MM.1S (cell line): ENCODE results near the gene PHTF1.

Experiments
- DNase-seq: peaks from one replicate; pipeline ENCODE4 v3.0.0-alpha.2; 2015
- H2AFZ ChIP-seq: fragments of 300-600 bp; sonication (generic); 2 replicates; pipeline ENCODE4 v1.6.0; 2016; ENCODE audit warnings: antibody characterized with exemption, low read length
- H3F3A ChIP-seq: fragments of 300-600 bp; sonication (generic); 2 replicates; pipeline ENCODE4 v1.6.1; 2016; ENCODE audit warnings: mild to moderate bottlenecking, antibody characterized with exemption, low read length, moderate library complexity, mixed read lengths; ENCODE audit not compliant: insufficient read depth
- H3K27ac ChIP-seq: fragments of 300-600 bp; sonication (generic); 2 replicates; pipeline ENCODE4 v1.5.1; 2016; ENCODE audit warnings: mild to moderate bottlenecking, low read length
- H3K27me3 ChIP-seq: fragments of 300-600 bp; sonication (generic); replicated peaks from 2 replicates; pipeline ENCODE4 v1.6.0; 2016; ENCODE audit warnings: low read length; ENCODE audit not compliant: insufficient read depth
- H3K36me3 ChIP-seq: fragments of 300-600 bp; sonication (generic); replicated peaks from 2 replicates; pipeline ENCODE4 v1.6.1; 2016; ENCODE audit warnings: mild to moderate bottlenecking, low read length, mixed read lengths; ENCODE audit not compliant: insufficient read depth
- H3K4me1 ChIP-seq: fragments of 300-600 bp; sonication (generic); 2 replicates; pipeline ENCODE4 v1.6.1; 2016; ENCODE audit warnings: low read length, mixed read lengths
- H3K4me2 ChIP-seq: fragments of 300-600 bp; sonication (generic); 2 replicates; pipeline ENCODE4 v1.6.0; 2016; ENCODE audit warnings: low read depth, low read length
- H3K4me3 ChIP-seq: fragments of 300-600 bp; sonication (generic); 2 replicates; pipeline ENCODE4 v1.5.1; 2016; ENCODE audit warnings: low read length, mixed read lengths
- H3K79me2 ChIP-seq: fragments of 300-600 bp; sonication (generic); 2 replicates; pipeline ENCODE4 v1.6.1; 2016; ENCODE audit warnings: mixed run types, low read length, mixed read lengths
- H3K9ac ChIP-seq: fragments of 300-600 bp; sonication (generic); 2 replicates; pipeline ENCODE4 v1.6.1; 2016; ENCODE audit warnings: low read length, mixed read lengths
- H3K9me2 ChIP-seq: fragments of 300-600 bp; sonication (generic); replicated peaks from 2 replicates; pipeline ENCODE4 v1.6.1; 2016; ENCODE audit warnings: mild to moderate bottlenecking, low read length, mixed read lengths; ENCODE audit not compliant: insufficient read depth
- H3K9me3 ChIP-seq: fragments of 300-600 bp; sonication (generic); replicated peaks from 2 replicates; pipeline ENCODE4 v1.6.1; 2016; ENCODE audit warnings: mild to moderate bottlenecking, low read length, mixed read lengths; ENCODE audit not compliant: insufficient read depth
- H4K20me1 ChIP-seq: fragments of 300-600 bp; sonication (generic); 2 replicates; pipeline ENCODE4 v1.6.1; 2016; ENCODE audit warnings: mild to moderate bottlenecking, low read length, moderate library complexity, mixed read lengths; ENCODE audit not compliant: insufficient read depth
- CTCF ChIP-seq: fragments of 300-600 bp; sonication (generic); IDR thresholded peaks from 2 replicates; pipeline ENCODE4 v1.5.1; 2016; ENCODE audit warnings: antibody characterized with exemption, low read length, mixed read lengths
- EZH2 ChIP-seq: fragments of 300-600 bp; sonication (generic); optimal IDR thresholded peaks from 2 replicates; pipeline ENCODE3; 2017; ENCODE audit warnings: low read depth, mild to moderate bottlenecking, antibody characterized with exemption, low read length, mixed read lengths
- EZH2phosphoT487 ChIP-seq: fragments of 300-600 bp; sonication (generic); IDR thresholded peaks from 2 replicates; pipeline ENCODE4 v1.6.1; 2018; ENCODE audit warnings: antibody characterized with exemption, low read length

PHTF1 gene

DNA sequence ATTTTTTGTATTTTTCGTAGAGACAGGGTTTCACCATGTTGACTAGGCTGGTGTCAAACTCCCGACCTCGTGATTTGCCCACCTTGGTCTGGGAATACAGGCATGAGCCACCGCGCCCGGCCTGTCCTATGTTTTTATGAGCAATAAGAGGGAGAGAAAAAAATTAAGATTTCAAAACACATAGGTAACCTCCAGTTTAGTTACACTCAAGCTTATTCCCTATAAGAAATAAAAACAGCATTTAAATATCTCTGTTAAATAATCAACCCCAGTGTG lies 45.9 kb upstream of the PHTF1 start:
- H3K4me2 ChIP-seq = no peak overlapping the region
- H3K4me1 ChIP-seq = no peaks in the 10 kb centered on the region; the same call in 1 of the 2 replicates

DNA sequence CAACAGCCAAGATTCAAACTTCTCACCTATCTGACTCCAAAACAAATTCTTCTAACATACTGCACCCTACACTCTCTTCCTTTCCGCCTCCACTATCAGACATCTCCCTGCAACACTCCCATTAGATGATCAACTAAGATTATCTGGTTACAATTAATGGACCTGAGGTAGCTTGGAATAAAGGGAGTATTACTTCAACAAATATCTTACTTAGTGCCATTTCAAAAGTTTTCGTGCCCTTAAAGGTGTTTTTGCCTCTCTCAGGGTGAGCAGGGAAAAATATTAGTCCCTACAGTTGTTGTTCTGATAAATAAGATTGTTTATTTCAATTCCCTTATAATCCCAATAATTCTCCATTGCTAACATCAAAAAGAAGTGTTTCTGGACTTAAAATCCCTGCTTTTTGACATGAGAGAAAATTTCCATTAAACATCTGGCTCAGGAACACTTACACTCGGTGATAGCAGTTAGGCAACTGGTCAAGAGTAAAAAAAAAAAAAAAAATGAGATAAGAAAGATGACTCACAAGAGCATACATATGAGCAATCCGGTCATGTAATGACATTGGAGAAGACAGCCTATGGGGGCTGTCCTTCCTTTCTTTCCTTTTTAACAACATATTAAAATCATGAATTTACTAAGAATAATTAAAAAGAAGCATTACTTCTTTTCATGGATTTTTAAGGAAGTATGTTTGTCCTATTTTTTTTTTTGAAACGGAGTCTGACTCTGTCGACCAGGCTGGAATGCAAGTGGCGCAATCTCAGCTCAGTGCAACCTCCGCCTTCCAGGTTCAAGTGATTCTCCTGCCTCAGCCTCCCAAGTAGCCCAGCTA lies 45.4 kb upstream of the PHTF1 start:
- DNase-seq = no peak
- Histone ChIP-seq H2AFZ (no peak overlapping the region), H3F3A (no peaks in the 10 kb centered on the region), H3K4me2 (no peak overlapping the region), H3K79me2 (peaks cover 98% of the 10 kb centered on the region), H3K4me3 (no peak overlapping the region), H3K9me2 (no peaks in the 10 kb centered on the region), H3K27me3 (no peaks in the 10 kb centered on the region), H3K36me3 (no peaks in the 10 kb centered on the region), H3K9me3 (no peaks in the 10 kb centered on the region), H3K27ac (no peak overlapping the region), H3K9ac (no peak overlapping the region), H3K4me1 (no peaks in the 10 kb centered on the region; the same call in 1 of the 2 replicates), H4K20me1 (no peaks in the 10 kb centered on the region)
- TF ChIP-seq EZH2 (no peak), CTCF (no peak), EZH2phosphoT487 (no peak)

More for the DNA sequence above, 45.9 kb upstream of the PHTF1 start:
- Histone ChIP-seq H3K9me3 (no peaks in the 10 kb centered on the region), H3K4me3 (no peak overlapping the region), H4K20me1 (no peaks in the 10 kb centered on the region), H2AFZ (no peak overlapping the region), H3F3A (no peaks in the 10 kb centered on the region), H3K27ac (no peak overlapping the region), H3K79me2 (peaks cover 98% of the 10 kb centered on the region), H3K36me3 (no peaks in the 10 kb centered on the region), H3K9ac (no peak overlapping the region), H3K9me2 (no peaks in the 10 kb centered on the region), H3K27me3 (no peaks in the 10 kb centered on the region)
- no peak for TF ChIP-seq CTCF
- TF ChIP-seq EZH2 = no peak
- TF ChIP-seq EZH2phosphoT487 = no peak
- no peak for DNase-seq

GRCh38 chr1:113802367-113803007 lies 43.2 kb upstream of the PHTF1 start:
- Histone ChIP-seq H3K9me3 (no peaks in the 10 kb centered on the region), H3K79me2 (peaks cover 95% of the 10 kb centered on the region), H3K4me1 (no peaks in the 10 kb centered on the region; the same call in 1 of the 2 replicates), H3K27ac (no peak overlapping the region), H3K4me3 (no peak overlapping the region), H4K20me1 (no peaks in the 10 kb centered on the region), H3K36me3 (no peaks in the 10 kb centered on the region), H2AFZ (no peak overlapping the region), H3K9ac (no peak overlapping the region), H3K27me3 (no peaks in the 10 kb centered on the region), H3K9me2 (no peaks in the 10 kb centered on the region), H3F3A (no peaks in the 10 kb centered on the region), H3K4me2 (no peak overlapping the region)
- no peak for DNase-seq
- TF ChIP-seq EZH2 (no peak), EZH2phosphoT487 (no peak), CTCF (no peak)
